IPS DF 4.7 (cell line): ENCODE results near the gene DUSP19.
"Not testable (repeated sequence)": the region's sequence is repeated elsewhere in the genome, so short reads cannot be mapped to it uniquely, and the experiment has no call there.

ENCODE experiments used
- DNase-seq: peaks from one replicate; pipeline ENCODE4 v3.0.0-alpha.2; 2013; ENCODE audit warnings: low spot score; ENCODE audit errors: extremely low read depth

The DUSP19 gene, protein sequence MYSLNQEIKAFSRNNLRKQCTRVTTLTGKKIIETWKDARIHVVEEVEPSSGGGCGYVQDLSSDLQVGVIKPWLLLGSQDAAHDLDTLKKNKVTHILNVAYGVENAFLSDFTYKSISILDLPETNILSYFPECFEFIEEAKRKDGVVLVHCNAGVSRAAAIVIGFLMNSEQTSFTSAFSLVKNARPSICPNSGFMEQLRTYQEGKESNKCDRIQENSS

DNA sequence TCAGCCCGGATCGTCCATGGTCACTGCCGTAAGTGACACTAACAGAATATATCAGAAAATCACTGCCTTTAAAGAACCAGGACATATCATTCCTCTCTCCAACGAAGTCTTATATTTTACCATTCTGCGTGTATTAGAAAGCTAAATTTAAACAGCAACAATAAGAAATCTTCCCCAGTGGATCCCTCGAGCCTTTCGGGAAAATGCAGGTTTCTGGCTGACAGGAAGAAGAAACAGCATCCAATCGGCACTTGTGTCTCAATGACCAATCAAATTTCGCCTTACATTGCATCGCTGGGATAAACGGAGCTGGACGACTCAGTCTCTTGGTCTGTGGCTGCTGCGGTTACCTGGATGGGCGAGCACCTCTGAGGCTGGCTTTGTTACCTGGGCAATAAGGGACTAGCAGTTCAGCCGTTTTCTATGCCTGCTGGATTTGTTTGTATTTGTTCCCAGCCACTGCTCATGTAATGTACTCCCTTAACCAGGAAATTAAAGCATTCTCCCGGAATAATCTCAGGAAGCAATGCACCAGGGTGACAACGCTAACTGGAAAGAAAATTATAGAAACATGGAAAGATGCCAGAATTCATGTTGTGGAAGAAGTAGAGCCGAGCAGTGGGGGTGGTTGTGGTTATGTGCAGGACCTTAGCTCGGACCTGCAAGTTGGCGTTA, at the start of gene DUSP19:
DUSP19 (plus strand) TSS at position 284 of the 675 bp plus-strand sequence; CDS start at position 471, 187 bp downstream.
- peak; percentile 97 for DNase-seq

- no peak for DNase-seq
These were observed 49.3 kb upstream of the DUSP19 start for GRCh38 chr2:183029219-183029618.

DNA sequence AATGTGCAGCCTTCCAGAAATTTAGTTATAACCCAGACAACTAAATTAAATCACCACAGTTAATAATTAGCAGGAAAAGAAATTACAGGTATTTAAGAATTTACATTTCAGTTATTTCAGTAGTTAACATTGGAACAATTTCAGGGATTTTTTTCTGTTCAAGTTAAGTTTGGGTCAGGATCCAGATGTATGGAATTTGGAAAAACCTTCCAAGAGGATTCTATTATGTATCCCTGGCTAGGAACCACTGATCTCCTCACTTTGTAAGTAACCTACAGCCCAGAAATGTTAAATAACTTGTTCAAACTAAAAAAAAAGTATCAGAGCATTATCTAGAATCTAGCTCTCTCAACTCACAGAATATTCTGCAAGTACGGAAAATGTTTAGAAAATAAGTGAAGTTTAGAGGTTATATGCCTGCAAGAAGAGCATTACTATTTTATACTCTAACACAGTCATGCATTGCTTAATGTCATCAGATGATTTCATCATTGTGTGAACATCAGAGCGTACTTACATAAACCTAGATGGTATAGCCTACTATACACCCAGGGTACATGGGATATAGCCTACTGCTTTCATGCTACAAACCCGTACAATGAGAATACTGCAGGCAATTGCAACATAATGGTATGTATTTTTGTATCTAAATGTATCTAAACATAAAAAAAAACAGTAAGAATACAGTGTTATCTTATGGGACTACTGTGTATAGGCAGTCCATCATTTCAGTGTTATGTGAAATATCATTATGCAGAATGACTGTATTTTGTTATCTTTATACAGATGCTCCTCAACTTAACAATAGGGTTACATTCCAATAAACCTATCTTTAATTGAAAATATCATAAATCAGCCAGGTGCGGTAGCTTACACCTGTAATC, 46.4 kb upstream of the DUSP19 start:
- DNase-seq: no peak

GRCh38 chr2:183033951-183034350, 44.6 kb upstream of the DUSP19 start:
- DNase-seq: no peak

DNA sequence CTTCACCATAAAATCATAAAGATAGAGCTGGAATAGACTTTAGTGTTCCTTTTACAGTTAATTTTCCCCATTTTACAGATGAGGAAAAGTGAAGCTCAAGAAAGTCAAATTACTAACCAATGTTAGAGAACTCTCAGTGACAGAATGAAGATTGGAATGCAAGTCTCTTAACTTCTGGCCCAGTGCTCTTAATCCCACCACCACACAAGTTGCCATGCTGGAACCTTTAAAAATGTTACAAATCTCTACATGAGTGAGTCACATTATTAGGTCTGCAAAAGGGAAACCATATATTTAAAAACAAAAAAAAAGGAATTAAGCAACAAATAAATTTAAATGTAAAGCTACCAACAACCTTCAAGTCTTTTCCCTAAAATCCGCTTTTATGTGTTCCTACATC, 43.7 kb upstream of the DUSP19 start:
- no peak for DNase-seq

DNA sequence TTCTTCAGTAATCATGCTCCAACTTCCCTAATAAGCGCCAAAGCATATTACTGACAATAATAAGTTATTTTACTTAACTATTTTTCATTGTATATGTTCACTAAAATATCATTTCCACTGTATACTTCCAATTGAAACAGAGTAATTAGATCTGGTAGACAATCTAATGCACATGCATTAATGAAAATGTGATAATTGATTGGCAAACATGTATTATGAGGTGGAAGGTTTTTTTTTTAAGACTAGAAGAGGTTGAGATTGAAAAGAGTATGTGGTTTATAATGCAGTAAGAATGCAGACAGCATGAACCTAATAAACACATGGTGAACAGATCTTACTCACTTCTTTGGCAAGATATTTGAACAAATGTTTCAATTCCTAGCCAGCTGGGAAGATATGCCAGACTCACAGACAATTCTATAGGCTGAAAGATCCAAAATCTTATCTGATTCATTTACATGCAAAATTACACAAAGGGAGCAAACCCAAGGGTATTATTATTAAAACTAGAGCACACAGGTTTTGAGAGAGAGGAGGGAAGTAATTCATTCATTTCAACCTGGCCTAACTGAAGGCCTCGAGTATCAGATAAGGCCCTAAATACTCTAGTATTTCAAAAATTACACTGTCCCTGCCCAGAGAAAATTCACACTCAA, 43.1 kb upstream of the DUSP19 start:
- DNase-seq: no peak

GRCh38 chr2:183035954-183036669, 42.4 kb upstream of the DUSP19 start:
- no peak for DNase-seq

GRCh38 chr2:183037074-183037552, 41.4 kb upstream of the DUSP19 start:
- DNase-seq: no peak

DNA sequence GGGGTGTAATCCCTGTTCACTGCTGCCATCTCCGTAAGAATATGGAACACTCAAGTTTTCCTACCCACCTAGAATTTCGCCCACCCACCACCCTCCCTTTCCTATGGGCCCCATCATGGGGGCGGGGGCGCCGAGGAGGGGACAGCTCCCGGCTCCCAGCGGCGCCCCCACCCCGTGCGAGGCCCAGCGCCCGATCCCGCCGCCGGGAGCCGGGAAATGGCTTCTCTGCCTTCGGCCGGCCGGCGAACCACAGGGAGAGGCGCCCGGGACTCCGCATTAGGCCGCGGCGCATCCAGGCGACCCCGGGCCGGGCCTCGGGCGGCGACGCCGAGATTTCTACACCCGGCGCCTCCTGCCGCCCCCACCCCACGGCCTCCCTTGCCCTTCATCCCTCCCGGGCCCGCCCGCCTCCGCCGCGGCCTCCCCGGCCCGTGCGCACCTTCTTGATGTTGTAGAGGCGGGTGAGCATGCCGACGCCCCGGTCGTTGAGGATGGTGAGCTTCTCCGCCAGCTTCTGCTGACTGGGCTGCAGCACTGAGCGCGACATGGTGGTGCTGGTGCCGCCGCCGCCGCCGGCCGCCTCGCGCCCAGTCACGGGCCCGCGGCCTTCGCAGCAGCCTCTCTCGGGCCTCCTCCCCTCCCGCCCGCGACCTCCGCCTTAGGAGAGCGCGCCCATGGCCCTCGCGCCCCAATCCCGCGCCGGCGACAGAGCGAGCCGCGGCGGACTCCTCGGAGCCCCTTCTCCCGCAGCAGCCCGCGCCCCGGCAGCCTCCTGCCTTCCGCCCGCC, 40.8 kb upstream of the DUSP19 start:
- DNase-seq: no peak

DNA sequence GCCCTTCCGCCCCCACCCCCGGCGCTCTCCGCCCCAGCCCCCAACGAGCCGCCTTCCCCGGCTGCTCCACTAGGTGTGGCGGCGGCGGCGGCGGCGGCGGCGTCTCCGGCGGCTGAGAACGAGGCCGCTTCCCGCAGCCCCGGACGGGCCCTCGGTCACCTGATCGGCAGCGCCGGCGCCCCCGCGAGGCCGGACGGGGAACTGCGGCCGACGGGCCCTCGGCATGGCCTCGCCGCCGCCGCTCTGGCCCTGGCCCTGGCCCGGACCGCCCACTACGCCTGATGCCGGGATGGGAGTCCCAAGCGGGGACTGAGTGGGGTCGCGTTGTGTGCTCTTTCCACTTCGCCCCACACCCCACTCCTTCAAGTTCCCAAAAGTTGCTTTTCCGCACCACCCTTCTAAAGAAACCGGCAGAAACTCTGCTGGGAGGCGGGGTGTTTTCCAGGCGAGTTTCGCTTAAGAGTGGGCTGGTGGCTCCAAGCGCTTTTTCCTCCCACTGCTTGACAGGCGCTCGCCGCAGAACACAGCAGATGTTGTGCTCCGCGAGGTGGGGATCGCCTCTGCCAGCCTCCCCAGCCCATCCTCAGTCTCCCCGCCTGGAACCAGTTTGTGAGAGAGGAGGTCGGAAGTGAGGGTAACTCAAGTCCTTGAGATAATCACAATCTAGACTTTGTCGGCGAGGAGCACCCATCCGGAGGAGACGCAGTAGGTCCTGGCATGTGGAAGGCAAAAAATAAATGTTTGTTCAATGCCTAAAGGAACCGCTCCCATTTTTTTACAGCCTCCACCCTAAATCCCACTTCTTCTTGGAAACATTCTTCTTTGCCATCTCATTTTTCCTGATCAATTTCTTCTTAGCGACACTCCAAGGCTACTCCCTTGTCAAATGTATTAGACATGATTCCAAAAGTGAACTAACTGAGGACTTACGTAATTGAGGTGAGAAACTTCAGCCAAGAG, 39.9 kb upstream of the DUSP19 start, which contains the start of gene NCKAP1:
NCKAP1 (minus strand) TSS at position 117 of the 960 bp plus-strand sequence. CDS start 358 bp downstream, outside the sequence.
- peak; percentile 19 for DNase-seq

DNA sequence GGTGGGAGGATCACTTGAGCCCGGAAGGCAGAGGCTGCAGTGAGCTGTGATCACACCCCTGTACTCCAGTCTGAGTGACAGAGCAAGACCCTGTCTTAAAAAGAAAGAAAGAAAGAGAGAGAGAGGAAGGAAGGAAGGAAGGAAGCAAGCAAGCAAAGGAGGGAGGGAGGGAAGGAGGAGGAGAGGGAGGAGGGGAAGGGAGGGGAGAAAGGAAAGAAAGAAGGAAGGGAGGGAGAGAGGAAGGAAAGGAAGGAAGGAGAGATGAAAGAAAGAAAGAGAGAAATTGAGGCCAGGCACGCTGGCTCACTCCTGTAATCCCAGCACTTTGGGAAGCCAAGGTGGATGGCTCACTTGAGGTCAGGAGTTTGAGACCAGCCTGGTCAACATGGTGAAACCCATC, 37.9 kb upstream of the DUSP19 start:
- DNase-seq: no peak

DNA sequence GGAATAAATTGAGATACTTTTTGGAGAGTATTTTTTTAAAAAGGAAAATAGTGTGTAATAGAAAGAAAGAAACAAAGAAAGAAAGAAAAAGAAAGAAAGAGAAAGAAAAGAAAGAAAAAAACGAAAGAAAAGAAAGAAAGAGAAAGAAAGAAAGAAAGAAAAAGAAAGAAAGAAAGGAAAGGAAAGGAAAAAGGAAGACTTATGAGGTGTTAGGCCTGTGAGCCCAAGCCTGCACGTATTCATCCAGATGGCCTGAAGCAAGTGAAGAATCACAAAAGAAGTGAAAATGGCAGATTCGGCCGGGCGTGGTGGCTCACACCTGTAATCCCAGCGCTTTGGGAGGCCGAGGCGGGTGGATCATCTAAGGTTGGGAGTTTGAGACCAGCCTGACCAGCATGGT, 35.0 kb upstream of the DUSP19 start:
- DNase-seq: not testable (repeated sequence)

DNA sequence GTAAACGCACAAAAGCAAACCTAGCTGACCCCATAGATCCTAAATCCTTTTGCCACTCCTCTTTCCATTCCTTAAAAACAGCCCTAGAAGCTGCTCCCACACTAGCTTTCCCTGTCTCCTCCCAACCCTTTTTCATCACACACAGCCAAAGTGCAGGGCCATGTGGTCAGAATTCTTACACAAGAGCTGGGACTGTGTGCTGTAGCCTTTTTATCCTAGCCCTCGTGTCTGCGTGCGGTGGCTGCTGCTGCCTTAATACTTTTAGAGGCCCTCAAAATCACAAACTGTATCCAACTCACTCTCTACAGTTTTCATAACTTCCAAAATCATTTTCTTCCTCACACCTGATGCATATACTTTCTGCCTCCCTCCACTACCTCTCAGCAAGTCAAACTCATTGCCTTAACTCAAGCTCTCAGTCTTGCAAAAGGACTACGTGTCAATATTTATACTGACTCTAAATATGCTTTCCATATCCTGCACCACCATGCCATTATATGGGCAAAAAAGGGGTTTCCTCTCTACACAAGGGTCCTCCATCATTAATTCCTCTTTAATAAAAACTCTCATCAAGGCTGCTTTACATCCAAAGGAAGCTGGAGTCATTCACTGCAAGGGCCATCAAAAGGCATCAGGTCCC, 30.9 kb upstream of the DUSP19 start:
- DNase-seq: not testable (repeated sequence)

GRCh38 chr2:183049420-183049819, 29.1 kb upstream of the DUSP19 start:
- no peak for DNase-seq

DNA sequence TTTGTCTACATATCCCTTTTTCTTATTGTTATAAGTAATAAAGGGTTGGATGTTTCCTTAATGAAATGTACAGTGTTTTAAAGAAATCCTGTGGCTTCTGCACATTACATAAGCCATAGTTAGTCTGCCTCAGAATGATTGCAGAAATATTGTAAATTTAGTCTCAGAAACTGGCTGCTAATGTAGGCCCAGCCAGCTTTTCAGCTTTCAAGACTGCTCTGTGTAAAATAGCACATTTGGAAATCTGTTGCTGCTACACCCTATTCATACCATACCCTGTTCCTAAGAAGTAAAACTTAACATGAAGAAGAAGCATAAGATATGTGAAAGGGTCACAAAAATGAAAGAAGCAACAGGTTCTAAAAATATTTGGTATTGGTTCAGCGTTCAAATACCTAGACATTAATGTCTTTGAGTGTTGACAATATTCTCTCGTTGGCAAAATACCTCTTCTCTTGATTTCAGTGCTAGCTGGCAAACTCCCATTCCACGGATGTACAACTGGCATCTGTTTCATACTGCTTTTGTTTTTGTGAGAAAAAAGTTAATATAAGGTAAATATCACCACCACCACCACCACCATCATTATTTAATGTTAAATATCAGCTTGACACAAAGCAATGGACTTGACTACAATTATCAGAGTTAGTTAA, 21.1 kb upstream of the DUSP19 start:
- DNase-seq: no peak

DNA sequence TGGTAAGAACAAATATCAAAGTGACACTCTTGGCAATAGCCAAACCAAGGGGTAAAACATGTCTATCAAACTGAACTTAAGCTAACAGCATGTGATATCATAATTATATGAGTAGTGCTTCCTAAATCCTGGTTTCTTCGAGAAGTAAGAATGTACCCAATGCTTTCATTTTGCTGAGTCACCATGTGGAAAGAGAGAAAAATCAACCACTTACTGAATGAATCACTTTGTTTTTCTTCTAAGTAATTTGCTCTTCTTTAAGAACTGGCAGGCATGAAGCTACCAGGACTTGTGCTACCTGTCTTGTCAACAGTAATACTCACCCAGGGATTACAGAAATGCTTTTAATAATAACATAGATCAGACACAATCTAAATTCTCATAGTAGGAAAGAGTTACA, 19.0 kb upstream of the DUSP19 start:
- no peak for DNase-seq

DNA sequence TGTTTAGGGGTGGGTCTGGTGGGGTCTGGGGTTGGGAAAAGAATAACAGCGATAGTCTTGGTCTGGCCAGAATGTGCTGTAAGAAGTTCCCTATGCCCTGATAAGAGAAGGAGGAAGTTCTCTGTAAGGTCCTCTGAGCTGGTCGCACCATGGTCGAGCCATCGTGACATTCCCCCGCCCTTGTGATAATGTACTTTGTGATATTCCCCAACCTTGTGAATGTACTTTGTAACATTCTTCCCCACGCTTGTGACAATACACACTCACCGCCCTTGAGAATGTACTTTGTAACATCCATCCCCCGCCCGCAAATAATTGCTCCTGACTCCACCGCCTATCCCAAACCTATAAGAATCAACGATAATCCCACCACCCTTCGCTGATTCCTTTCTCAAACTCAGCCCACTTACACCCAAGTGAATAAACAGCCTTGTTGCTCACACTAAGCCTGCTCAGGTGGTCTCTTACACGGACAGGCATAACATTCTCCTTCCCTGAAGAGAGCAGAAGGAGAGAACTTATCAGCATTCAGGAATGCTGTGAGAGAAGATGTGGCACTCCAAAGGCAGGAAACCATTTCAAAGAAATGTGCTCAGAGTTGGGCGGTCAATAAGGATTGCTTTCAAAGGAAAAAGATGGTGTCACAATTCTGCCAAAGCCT, 17.8 kb upstream of the DUSP19 start:
- no peak for DNase-seq
